Duodenal mucosa (tissue), 2 donors: ENCODE data around the gene PSMB3.

Experiments
- H3K27ac ChIP-seq: one replicate; pipeline ENCODE4 v1.7.0; 2013; ENCODE audit warnings: low read depth, low read length
- H3K27me3 ChIP-seq, 2 donors: one replicate each; pipeline ENCODE4 v1.7.0; 2013; ENCODE audit warnings: low read length in 2 of 2, control low read depth in 1 of 2; ENCODE audit not compliant: insufficient read depth in 2 of 2, control insufficient read depth in 1 of 2
- H3K36me3 ChIP-seq, 2 donors: one replicate each; pipeline ENCODE4 v1.7.0; 2013; ENCODE audit warnings: low read length in 2 of 2, control low read depth in 1 of 2; ENCODE audit not compliant: insufficient read depth in 2 of 2, control insufficient read depth in 1 of 2
- H3K4me1 ChIP-seq, 2 donors: one replicate each; pipeline ENCODE4 v1.7.0; 2013; ENCODE audit warnings: low read length in 2 of 2, control low read depth in 1 of 2; ENCODE audit not compliant: insufficient read depth in 2 of 2, control insufficient read depth in 1 of 2
- H3K4me3 ChIP-seq, 2 donors: one replicate each; pipeline ENCODE4 v1.7.0; 2013; ENCODE audit warnings: low read length in 2 of 2, low read depth in 1 of 2
- H3K9ac ChIP-seq, 2 donors: one replicate each; pipeline ENCODE4 v1.7.0; 2013; ENCODE audit warnings: low read length in 2 of 2, low read depth in 1 of 2
- H3K9me3 ChIP-seq, 2 donors: one replicate each; pipeline ENCODE4 v1.7.0; 2013; ENCODE audit warnings: low read length in 2 of 2, control low read depth in 1 of 2; ENCODE audit not compliant: control insufficient read depth in 1 of 2

PSMB3 gene

DNA sequence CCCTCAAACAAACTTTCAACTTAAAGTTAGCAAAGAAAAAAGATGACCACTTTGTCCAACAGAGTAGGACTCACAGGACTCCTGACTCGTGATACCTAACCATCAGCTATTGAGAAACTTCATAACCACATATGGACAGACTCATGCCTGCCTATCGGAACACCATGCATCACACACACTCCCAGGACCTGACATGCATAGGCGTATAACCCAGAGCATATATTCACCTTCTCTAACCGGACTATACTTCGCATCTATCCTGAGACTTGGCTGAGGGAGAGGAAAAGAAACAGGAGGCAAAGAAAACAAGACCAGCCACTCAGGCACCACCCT is 44.6 kb downstream of the PSMB3 start:
- H3K4me3 ChIP-seq: peak overlapping the region; percentile 22 to 94

DNA sequence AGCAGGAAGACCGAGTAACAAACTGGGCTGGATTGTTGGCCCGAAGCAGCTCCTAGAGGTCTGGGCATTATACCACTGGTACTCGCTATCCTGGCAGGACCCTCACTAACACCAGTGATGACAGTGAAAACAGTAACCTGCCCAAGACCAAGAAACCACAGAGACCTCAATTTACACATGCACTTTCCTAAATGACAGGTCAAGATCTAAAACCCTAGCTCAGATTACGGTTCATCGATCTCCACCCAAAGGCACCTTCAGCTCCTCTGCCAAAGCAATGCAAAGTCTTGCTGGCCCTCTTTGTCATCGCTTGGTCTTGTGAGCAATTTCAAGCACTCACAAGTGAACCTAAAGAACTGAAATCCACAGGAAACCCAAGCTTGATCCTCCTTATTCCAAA is 45.3 kb downstream of the PSMB3 start:
- peak overlapping the region; percentile 94 for H3K4me3 ChIP-seq
- peaks cover 3 to 18% of the 10 kb centered on the region in 2 donors for H3K36me3 ChIP-seq
- peak overlapping the region; percentile 39 to 75 for H3K9ac ChIP-seq
- H3K9me3 ChIP-seq: no peaks in the 10 kb centered on the region
- H3K27ac ChIP-seq: no peak overlapping the region
- H3K27me3 ChIP-seq: no peaks in the 10 kb centered on the region
- H3K4me1 ChIP-seq: peaks cover 34 to 36% of the 10 kb centered on the region in 2 donors

More for the DNA sequence above, 44.6 kb downstream of the PSMB3 start:
- Histone ChIP-seq H3K4me1 (peaks cover 34 to 36% of the 10 kb centered on the region in 2 donors), H3K9ac (peak overlapping the region in 1 of 2 donors; percentile 75), H3K36me3 (peaks cover 0 to 11% of the 10 kb centered on the region in 2 donors), H3K27ac (no peak overlapping the region), H3K27me3 (no peaks in the 10 kb centered on the region), H3K9me3 (no peaks in the 10 kb centered on the region)

DNA sequence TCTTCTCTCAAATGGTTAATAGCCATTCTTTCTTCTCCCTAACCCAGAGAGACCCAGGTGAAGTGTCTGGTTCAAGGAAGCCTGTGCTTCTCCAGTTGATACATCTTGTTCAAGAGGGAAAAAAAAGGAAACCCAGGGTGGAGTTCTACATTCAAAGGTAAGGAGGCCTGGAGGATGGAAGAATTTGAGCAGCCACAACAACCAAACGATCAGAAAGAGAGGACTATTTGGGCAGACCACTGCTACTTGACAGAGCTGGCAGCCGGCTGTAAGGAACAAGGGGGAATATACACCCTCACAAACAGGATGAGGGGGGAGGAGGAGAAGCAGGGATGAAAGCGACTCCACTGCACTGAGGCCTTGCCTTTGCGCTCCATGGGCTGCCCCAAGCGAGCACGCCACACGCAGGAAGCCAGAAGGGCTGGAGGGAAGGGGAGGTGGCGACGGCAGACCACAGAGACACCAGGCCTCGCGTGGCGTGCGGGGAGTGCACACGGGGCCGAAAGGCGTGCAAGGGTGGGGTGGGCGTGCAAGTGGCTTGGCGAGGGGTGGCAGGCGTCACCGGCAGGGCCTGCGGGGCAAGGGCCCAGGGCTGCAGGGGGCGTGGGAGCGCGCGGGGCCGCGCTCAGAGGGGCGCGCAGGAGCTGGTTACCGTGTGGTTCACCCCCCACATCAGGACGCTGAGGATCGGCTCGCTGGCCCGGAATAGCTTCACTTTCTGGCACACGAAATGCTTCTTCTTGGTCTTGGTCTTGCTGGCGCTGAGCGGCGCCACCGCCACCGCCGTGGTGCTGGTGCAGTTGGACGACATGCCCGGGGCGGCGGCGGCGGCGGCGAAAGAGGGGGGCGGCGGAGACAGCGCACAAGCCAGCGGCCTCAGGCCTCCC is 46.3 kb downstream of the PSMB3 start:
- Histone ChIP-seq H3K9ac (peak overlapping the region; percentile 75 to 88), H3K9me3 (no peaks in the 10 kb centered on the region), H3K36me3 (peaks cover 3 to 25% of the 10 kb centered on the region in 2 donors), H3K4me1 (peaks cover 34 to 36% of the 10 kb centered on the region in 2 donors), H3K27ac (peak overlapping the region; percentile 54), H3K27me3 (no peaks in the 10 kb centered on the region), H3K4me3 (peak overlapping the region; percentile 94)

- Histone ChIP-seq H3K9me3 (no peaks in the 10 kb centered on the region), H3K9ac (peak within 1 kb of the TSS; percentile 75 to 88), H3K36me3 (peaks cover 3 to 31% of the 10 kb centered on the region in 2 donors), H3K4me1 (peaks cover 34 to 36% of the 10 kb centered on the region in 2 donors), H3K4me3 (peak within 1 kb of the TSS; percentile 94), H3K27ac (peak within 1 kb of the TSS; percentile 98), H3K27me3 (no peaks in the 10 kb centered on the region)
These were observed 47.1 kb downstream of the PSMB3 start, which contains the start of gene PIP4K2B for GRCh38 chr17:38799501-38800236. Gene PIP4K2B (minus strand): TSS chr17:38799556. CDS start chr17:38799424, 132 bp downstream.

DNA sequence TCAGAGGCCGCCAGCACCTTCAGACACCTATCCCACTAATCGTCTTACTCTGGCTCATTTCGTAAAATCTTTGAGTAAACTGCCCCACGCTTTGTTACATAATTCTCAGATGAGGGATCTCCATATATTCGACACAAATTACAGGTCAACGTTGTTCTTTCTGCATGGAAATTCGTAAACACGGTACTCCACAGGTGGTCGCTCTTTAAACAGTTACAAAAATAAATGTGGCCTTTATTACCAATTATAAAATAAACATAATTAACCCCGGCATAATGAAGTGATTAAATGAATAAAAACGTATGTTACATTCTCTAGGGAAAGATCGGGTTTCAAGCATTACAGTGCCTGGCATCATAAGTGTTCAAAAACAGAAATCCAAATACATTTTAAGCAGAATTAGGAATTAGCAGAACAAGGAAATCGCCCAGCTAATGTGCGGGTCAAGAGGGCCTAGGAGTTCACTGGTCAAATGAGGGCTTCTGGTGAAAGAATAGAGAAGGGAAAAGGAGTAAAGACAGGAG is 47.8 kb downstream of the PSMB3 start:
- Histone ChIP-seq H3K27ac (peak overlapping the region; percentile 98), H3K27me3 (no peaks in the 10 kb centered on the region), H3K9ac (peak overlapping the region; percentile 63 to 73), H3K4me3 (peak overlapping the region; percentile 71 to 78), H3K9me3 (no peaks in the 10 kb centered on the region), H3K36me3 (peaks cover 3 to 35% of the 10 kb centered on the region in 2 donors), H3K4me1 (peaks cover 34 to 36% of the 10 kb centered on the region in 2 donors)

DNA sequence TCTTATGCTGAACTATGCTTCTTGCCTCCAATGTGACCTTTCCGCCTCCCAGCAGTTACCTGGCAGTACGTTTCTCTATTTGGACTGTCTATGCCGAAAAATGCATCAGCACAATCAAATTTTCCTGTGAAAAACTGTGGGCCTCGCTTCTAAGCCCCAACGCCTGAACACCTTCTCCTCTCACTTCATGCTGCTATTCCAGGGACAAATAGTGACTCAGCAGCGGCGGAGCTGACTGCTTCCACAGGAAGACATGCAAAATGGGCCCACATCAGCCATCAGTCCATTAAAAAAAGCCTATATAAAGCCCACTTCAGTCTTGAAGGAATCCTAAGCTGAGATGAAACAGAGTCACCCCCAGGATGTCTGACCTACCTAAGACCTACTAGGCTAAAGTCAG is 57.3 kb downstream of the PSMB3 start:
- Histone ChIP-seq H3K9ac (no peak overlapping the region), H3K27me3 (no peaks in the 10 kb centered on the region), H3K36me3 (peaks cover 40 to 74% of the 10 kb centered on the region in 2 donors), H3K27ac (no peak overlapping the region), H3K4me1 (no peaks in the 10 kb centered on the region), H3K4me3 (no peak overlapping the region), H3K9me3 (no peaks in the 10 kb centered on the region)
